H1 (cell line): Measurements from ENCODE around the gene GJC2. TPM values are rescaled to one million over a fixed set of nuclear protein-coding genes. Genes with fewer than 3 reads are reported as not detected.

Source experiments
- CTCF ChIA-PET: fragments of 300-600 bp; sonication (Branson Sonifier 250); formaldehyde crosslinking; loops from one replicate; lab custom pipeline; 2021; ENCODE audit not compliant: partially characterized antibody; lab: Charles Lee
- POLR2A ChIA-PET: fragments of 300-600 bp; sonication (Branson Sonifier 250); formaldehyde crosslinking; loops from one replicate; lab custom pipeline; 2021; ENCODE audit warnings: inconsistent platforms; ENCODE audit not compliant: partially characterized antibody; lab: Charles Lee
- DNase-seq, 2 experiments: peaks; one replicate each; pipeline versions ENCODE4 v3.0.0 to v3.0.0-alpha.2; 2010 to 2022; ENCODE audit warnings: low spot score in 2 of 2, low read depth in 1 of 2, mixed read lengths in 1 of 2
- FAIRE-seq: peaks from 2 replicates; lab custom pipeline; 2011; peaks lifted over from hg19 to GRCh38; lab: Jason Lieb, UNC
- H2AFZ ChIP-seq: 2 replicates; pipeline ENCODE4 v1.8.1; 2012; ENCODE audit warnings: low read length, inconsistent platforms
- H2AK5ac ChIP-seq: 2 replicates; pipeline ENCODE4 v1.6.1; 2013; ENCODE audit warnings: low read depth, low read length
- H2BK120ac ChIP-seq: replicated peaks from 2 replicates; pipeline ENCODE3; 2013; ENCODE audit warnings: low read depth, low read length, inconsistent platforms
- H2BK12ac ChIP-seq: 2 replicates; pipeline ENCODE4 v1.6.1; 2013; ENCODE audit warnings: low read depth, low read length
- H2BK15ac ChIP-seq: 2 replicates; pipeline ENCODE4 v1.6.1; 2013; ENCODE audit warnings: low read length
- H2BK20ac ChIP-seq: 2 replicates; pipeline ENCODE4 v1.6.1; 2013; ENCODE audit warnings: low read length
- H2BK5ac ChIP-seq: 2 replicates; pipeline ENCODE4 v1.6.1; 2013; ENCODE audit warnings: low read depth, low read length
- H3K14ac ChIP-seq: 2 replicates; pipeline ENCODE4 v1.6.1; 2013; ENCODE audit warnings: inconsistent platforms; ENCODE audit not compliant: insufficient read length
- H3K18ac ChIP-seq: 2 replicates; pipeline ENCODE4 v1.6.1; 2013; ENCODE audit warnings: low read length; ENCODE audit errors: extremely low read depth
- H3K23ac ChIP-seq: 2 replicates; pipeline ENCODE4 v1.6.1; 2013; ENCODE audit warnings: inconsistent platforms; ENCODE audit not compliant: insufficient read length
- H3K23me2 ChIP-seq: 2 replicates; pipeline ENCODE4 v1.6.1; 2013; ENCODE audit warnings: low read depth, low read length
- H3K27ac ChIP-seq: 2 replicates; pipeline ENCODE4 v1.6.1; 2011; ENCODE audit warnings: low read depth, low read length, inconsistent platforms
- H3K27me3 ChIP-seq, 4 experiments: replicated peaks in 1 of 4; 1 replicate in 1 of 4; 2 replicates in 3 of 4; pipeline versions ENCODE4 v1.6.1 to v1.8.1; 2011 to 2013; ENCODE audit warnings: low read length in 3 of 4, mild to moderate bottlenecking in 3 of 4, inconsistent platforms in 2 of 4, mixed read lengths in 2 of 4, moderate library complexity in 1 of 4; ENCODE audit not compliant: control insufficient read depth in 3 of 4, insufficient read depth in 3 of 4; ENCODE audit errors: extremely low read depth in 1 of 4
- H3K36me3 ChIP-seq, 4 experiments: 2 replicates each; pipeline versions ENCODE4 v1.6.1 to v1.8.1; 2011 to 2013; ENCODE audit warnings: mild to moderate bottlenecking in 4 of 4, low read length in 3 of 4, moderate library complexity in 2 of 4, control low read depth in 1 of 4, inconsistent platforms in 1 of 4; ENCODE audit not compliant: insufficient read depth in 4 of 4, control insufficient read depth in 2 of 4
- H3K4ac ChIP-seq: replicated peaks from 2 replicates; pipeline ENCODE3; 2013; ENCODE audit warnings: low read length, low read depth, mixed read lengths, inconsistent platforms; ENCODE audit not compliant: insufficient read length
- H3K4me1 ChIP-seq, 4 experiments: replicated peaks in 1 of 4; 1 replicate in 1 of 4; 2 replicates in 3 of 4; pipeline versions ENCODE4 v1.6.1 to v1.8.1; 2011 to 2013; ENCODE audit warnings: low read length in 3 of 4, inconsistent platforms in 2 of 4, mixed read lengths in 1 of 4; ENCODE audit not compliant: insufficient read depth in 4 of 4, control insufficient read depth in 3 of 4
- H3K4me2 ChIP-seq, 2 experiments: 2 replicates each; pipeline versions ENCODE4 v1.6.1 to v1.8.1; 2011 to 2013; ENCODE audit warnings: low read depth in 2 of 2, low read length in 2 of 2, control low read depth in 1 of 2, inconsistent platforms in 1 of 2, mild to moderate bottlenecking in 1 of 2; ENCODE audit not compliant: insufficient read depth in 1 of 2
- H3K4me3 ChIP-seq, 4 experiments: fragments of 200-600, 300-600 bp in 1 of 4; sonication (generic), shearing (Covaris generic), sonication (Bioruptor Twin) in 1 of 4; 2 replicates each; pipeline versions ENCODE4 v1.5.1 to v1.8.1; 2011 to 2016; ENCODE audit warnings: low read length in 4 of 4, low read depth in 3 of 4, control low read depth in 2 of 4, inconsistent platforms in 2 of 4, mild to moderate bottlenecking in 2 of 4, mixed read lengths in 1 of 4, moderate library complexity in 1 of 4; ENCODE audit not compliant: insufficient read depth in 2 of 4; ENCODE audit errors: extremely low read depth in 1 of 4
- H3K56ac ChIP-seq: replicated peaks from 2 replicates; pipeline ENCODE3; 2013; ENCODE audit warnings: low read depth, mild to moderate bottlenecking, mixed read lengths, low read length, inconsistent platforms; ENCODE audit not compliant: insufficient read length
- H3K79me1 ChIP-seq: 2 replicates; pipeline ENCODE4 v1.6.1; 2013; ENCODE audit warnings: low read depth, low read length, control low read depth
- H3K79me2 ChIP-seq, 2 experiments: 2 replicates each; pipeline versions ENCODE4 v1.6.1 to v1.8.1; 2012 to 2013; ENCODE audit warnings: low read length in 2 of 2, mild to moderate bottlenecking in 2 of 2, inconsistent platforms in 1 of 2; ENCODE audit not compliant: insufficient read depth in 2 of 2, control insufficient read depth in 1 of 2
- H3K9ac ChIP-seq, 4 experiments: replicated peaks in 1 of 4; 1 replicate in 1 of 4; 2 replicates in 3 of 4; pipeline versions ENCODE4 v1.6.1 to v1.8.1; 2011 to 2013; ENCODE audit warnings: low read depth in 3 of 4, low read length in 3 of 4, control low read depth in 2 of 4, mild to moderate bottlenecking in 2 of 4, moderate library complexity in 2 of 4, inconsistent platforms in 1 of 4; ENCODE audit errors: extremely low read depth in 1 of 4
- H3K9me3 ChIP-seq, 2 experiments: 2 replicates each; pipeline versions ENCODE4 v1.6.1 to v1.8.1; 2012 to 2013; ENCODE audit warnings: mild to moderate bottlenecking in 2 of 2, moderate library complexity in 2 of 2, control low read depth in 1 of 2, inconsistent platforms in 1 of 2, low read depth in 1 of 2, low read length in 1 of 2, mixed read lengths in 1 of 2; ENCODE audit not compliant: insufficient read depth in 2 of 2
- H4K20me1 ChIP-seq, 2 experiments: replicated peaks in 1 of 2; 2 replicates each; pipeline versions ENCODE3 to v1.8.1; 2011 to 2013; ENCODE audit warnings: inconsistent platforms in 2 of 2, low read length in 2 of 2, mild to moderate bottlenecking in 1 of 2; ENCODE audit not compliant: insufficient read depth in 2 of 2, control insufficient read depth in 1 of 2
- H4K5ac ChIP-seq: 2 replicates; pipeline ENCODE4 v1.6.1; 2013; ENCODE audit warnings: low read length, low read depth, mixed read lengths, inconsistent platforms; ENCODE audit not compliant: insufficient read length
- H4K8ac ChIP-seq: 2 replicates; pipeline ENCODE4 v1.8.0; 2013; ENCODE audit warnings: mild to moderate bottlenecking, moderate library complexity, low read length, inconsistent platforms; ENCODE audit not compliant: insufficient read depth; ENCODE audit errors: extremely low read depth
- H4K91ac ChIP-seq: replicated peaks from 2 replicates; pipeline ENCODE3; 2013; ENCODE audit warnings: low read length, mixed read lengths, inconsistent platforms; ENCODE audit not compliant: insufficient read length
- ATF3 ChIP-seq: IDR thresholded peaks from 2 replicates; pipeline ENCODE4 v1.6.1; 2011; ENCODE audit warnings: low read depth, mild to moderate bottlenecking, low read length; ENCODE audit not compliant: insufficient read depth
- MAX ChIP-seq: IDR thresholded peaks from 2 replicates; pipeline ENCODE4 v1.6.1; 2012; ENCODE audit warnings: inconsistent platforms
- SP1 ChIP-seq: IDR thresholded peaks from 2 replicates; pipeline ENCODE4 v1.6.1; 2011; ENCODE audit warnings: low read depth, low read length
- SP2 ChIP-seq: IDR thresholded peaks from 2 replicates; pipeline ENCODE4 v1.6.1; 2012; ENCODE audit warnings: mild to moderate bottlenecking, low read length, inconsistent platforms
- USF2 ChIP-seq: IDR thresholded peaks from 2 replicates; pipeline ENCODE4 v1.6.1; 2011; ENCODE audit warnings: low read length, improper control_type of control experiment
- WGBS, 2 experiments: shearing (Covaris generic) in 1 of 2; methylation state at CpG; one replicate each; pipeline versions ENCODE4 v1.1.6 to v1.1.7; 2013 to 2015; ENCODE audit warnings: low lambda C conversion rate in 2 of 2, mixed read lengths in 2 of 2, inconsistent platforms in 1 of 2, low coverage in 1 of 2, missing lambda C conversion rate in 1 of 2; ENCODE audit not compliant: insufficient replicate concordance in 2 of 2, insufficient coverage in 1 of 2, insufficient read length in 1 of 2; ENCODE audit errors: extremely low coverage in 1 of 2, missing lambda C conversion rate in 1 of 2; 5-methylcytosine and 5-hydroxymethylcytosine counted together
- polyA plus RNA-seq, 7 experiments: library from polyadenylated mRNA; depleted of rRNA in 3 of 7; stranded (reverse) in 5 of 7; unstranded in 2 of 7; fragments of >200 nt in 5 of 7; fragments of 200-250 nt in 2 of 7; gene quantifications; 1 replicate in 5 of 7; 2 replicates in 1 of 7; 4 replicates in 1 of 7; pipeline versions ENCODE4 v1.2.1 to v1.2.3, GENCODE V29; 2011 to 2013; ENCODE audit warnings: missing spikeins in 2 of 7, mixed read lengths in 2 of 7
- total RNA-seq: library from RNA; stranded (reverse); fragmentation: NEBNext Ultra II Directional; extraction: Animal tissue kit (Norgen Biotek cat#: 25700); gene quantifications from 2 replicates; pipeline ENCODE4 v1.2.1, GENCODE V29; 2021

GJC2 gene
- total and polyA plus RNA-seq, 2 of the 8 experiments (the other 6 are each of a cell fraction or from before 2014, with no cell fraction given): 0.17 to 0.54 TPM

- Histone ChIP-seq H3K4me3 (no peak overlapping the region), H3K56ac (no peak overlapping the region), H3K27me3 (peaks cover 0 to 3% (median 0%) of the 10 kb centered on the region in 4 experiments; a peak in 4 of 7 replicates), H3K4ac (no peak overlapping the region), H2AK5ac (no peak overlapping the region), H2BK15ac (no peak overlapping the region), H2BK20ac (no peak overlapping the region), H2BK5ac (0 out of 2 replicates have a peak overlapping the region, but pooled peaks have one; percentile 16), H2BK12ac (no peak overlapping the region), H3K4me1 (peaks cover 0 to 12% (median 8%) of the 10 kb centered on the region in 4 experiments; a peak in 6 of 7 replicates), H4K91ac (peak overlapping the region; percentile 65), H2BK120ac (no peak overlapping the region), H3K18ac (peak overlapping the region; percentile 78), H3K36me3 (no peaks in the 10 kb centered on the region), H2AFZ (no peak overlapping the region), H3K27ac (no peak overlapping the region), H3K14ac (no peak overlapping the region), H3K23ac (no peak overlapping the region), H3K9me3 (no peaks in the 10 kb centered on the region), H4K8ac (peak overlapping the region; percentile 74; the same call in 1 of the 2 replicates), H3K79me2 (peaks cover 0 to 11% of the 10 kb centered on the region in 2 experiments; a peak in 2 of 4 replicates), H3K23me2 (peaks cover 6% of the 10 kb centered on the region; the same call in 1 of the 2 replicates), H3K9ac (no peak overlapping the region), H3K79me1 (peaks cover 2% of the 10 kb centered on the region; the same call in 1 of the 2 replicates), H4K20me1 (peaks cover 0 to 2% of the 10 kb centered on the region in 2 experiments), H4K5ac (no peak overlapping the region), H3K4me2 (no peak overlapping the region)
- FAIRE-seq (no peak), DNase-seq (no peak)
- POLR2A ChIA-PET: interaction anchor here (0.7 to 6.5 kb wide), 5 partner anchors 10 to 242 kb away, joined by 3 to 44 read pairs (median 4); partner anchors contain the start of gene GUK1
- CTCF ChIA-PET: interaction anchor here (0.9 to 6.2 kb wide), 6 partner anchors 10 to 157 kb away, joined by 3 to 40 read pairs (median 4); no protein-coding TSS in a partner anchor
- WGBS, 2 experiments: 85% methylated on average over 29 of the region's 30 CpGs; no CpG with 5 or more reads in 1 of the 2 experiments
- TF ChIP-seq USF2: no peak
- no peak for TF ChIP-seq SP2
- no peak for TF ChIP-seq SP1
- TF ChIP-seq ATF3: no peak
- no peak for TF ChIP-seq MAX
Measured at GRCh38 chr1:228163007-228163753, 13.4 kb downstream of the GJC2 start.
